PC-3 (cell line): ENCODE measurements around the gene P2RY14. TPM values are rescaled to one million over a fixed set of nuclear protein-coding genes. Genes with fewer than 3 reads are reported as not detected.

Experiments
- ATAC-seq: fragments of 200-7000 bp; cut with Tn5 transposase; 2 replicates; pipeline ENCODE4 v1.9.1; 2020; ENCODE audit warnings: mild to moderate bottlenecking, moderate library complexity
- BruUV-seq: library from RNA; stranded (reverse); fragments of 400-500 nt; replicated peaks from 2 replicates; lab custom pipeline; 2021; lab: Mats Ljungman, UMichigan
- CTCF ChIA-PET: fragments of 300-600 bp; sonication (Branson Sonifier 250); formaldehyde crosslinking; loops from one replicate; lab custom pipeline; 2022; ENCODE audit warnings: antibody characterized with exemption; lab: Charles Lee
- POLR2A ChIA-PET: fragments of 300-600 bp; sonication (Branson Sonifier 250); formaldehyde crosslinking; loops from one replicate; lab custom pipeline; 2022; ENCODE audit warnings: antibody characterized with exemption; ENCODE audit not compliant: unreplicated experiment; lab: Charles Lee
- DNase-seq: peaks from one replicate; pipeline ENCODE4 v3.0.0-alpha.2; 2015
- H2AFZ ChIP-seq: fragments of 300-600 bp; sonication (generic); 2 replicates; pipeline ENCODE4 v1.6.0; 2016; ENCODE audit warnings: antibody characterized with exemption, low read length
- H3F3A ChIP-seq: fragments of 300-600 bp; sonication (generic); one replicate; pipeline ENCODE4 v1.6.0; 2017; ENCODE audit warnings: antibody characterized with exemption, low read length, control low read depth, mild to moderate bottlenecking; ENCODE audit not compliant: unreplicated experiment
- H3K27ac ChIP-seq: fragments of 300-600 bp; sonication (generic); 2 replicates; pipeline ENCODE4 v1.5.1; 2016; ENCODE audit warnings: mild to moderate bottlenecking, low read length
- H3K27me3 ChIP-seq: fragments of 300-600 bp; sonication (generic); 2 replicates; pipeline ENCODE4 v1.6.1; 2016; ENCODE audit warnings: low read length, mixed read lengths
- H3K36me3 ChIP-seq: fragments of 300-600 bp; sonication (generic); 2 replicates; pipeline ENCODE4 v1.6.1; 2016; ENCODE audit warnings: low read depth, mixed run types, low read length, mixed read lengths
- H3K4me1 ChIP-seq: fragments of 300-600 bp; sonication (generic); 2 replicates; pipeline ENCODE4 v1.5.1; 2016; ENCODE audit warnings: low read length; ENCODE audit not compliant: insufficient read depth
- H3K4me2 ChIP-seq: fragments of 300-600 bp; sonication (generic); 2 replicates; pipeline ENCODE4 v1.6.0; 2016; ENCODE audit warnings: low read length
- H3K4me3 ChIP-seq: fragments of 300-600 bp; sonication (generic); 2 replicates; pipeline ENCODE4 v1.5.1; 2016; ENCODE audit warnings: mild to moderate bottlenecking, low read length, mixed read lengths
- H3K79me2 ChIP-seq: fragments of 300-600 bp; sonication (generic); 2 replicates; pipeline ENCODE4 v1.6.1; 2017; ENCODE audit warnings: low read length, mixed read lengths
- H3K9ac ChIP-seq: fragments of 300-600 bp; sonication (generic); 2 replicates; pipeline ENCODE4 v1.6.0; 2016; ENCODE audit warnings: mild to moderate bottlenecking, low read length
- H3K9me2 ChIP-seq: fragments of 300-600 bp; sonication (generic); replicated peaks from 2 replicates; pipeline ENCODE4 v1.6.1; 2016; ENCODE audit warnings: mixed run types, low read length, mixed read lengths
- H3K9me3 ChIP-seq: fragments of 300-600 bp; sonication (generic); 2 replicates; pipeline ENCODE4 v1.6.1; 2016; ENCODE audit warnings: low read length, mixed read lengths
- H4K20me1 ChIP-seq: fragments of 300-600 bp; sonication (generic); 2 replicates; pipeline ENCODE4 v1.6.1; 2016; ENCODE audit warnings: low read length, mixed read lengths
- EZH2 ChIP-seq: fragments of 300-600 bp; sonication (generic); IDR thresholded peaks from one replicate; pipeline ENCODE4 v1.6.1; 2017; ENCODE audit warnings: antibody characterized with exemption, mild to moderate bottlenecking, low read length; ENCODE audit not compliant: unreplicated experiment
- EZH2phosphoT487 ChIP-seq: fragments of 300-600 bp; sonication (generic); IDR thresholded peaks from 2 replicates; pipeline ENCODE4 v1.6.1; 2018; ENCODE audit warnings: mild to moderate bottlenecking, antibody characterized with exemption, low read length, borderline replicate concordance
- intact Hi-C: fragments of 100-400 bp; cut with micrococcal nuclease; formaldehyde crosslinking; loops from 2 replicates; pipeline ENCODE4 v1.9.0; 2023
- total RNA-seq: library from RNA; depleted of rRNA; stranded (reverse); fragments of >200 nt; gene quantifications from 2 replicates; pipeline ENCODE4 v1.2.3, GENCODE V29; 2014
- TF ChIP-seq, protein P1 (sequence below): fragments of 300-600 bp; sonication (generic); conservative IDR thresholded peaks from 2 replicates; pipeline ENCODE4 v1.5.1; 2017; ENCODE audit warnings: antibody characterized with exemption, low read depth, mild to moderate bottlenecking, low read length

Gene P2RY14
- total RNA-seq, 1 experiment from 2014 or later: not detected

GRCh38 chr3:151269631-151270030 lies 8.7 kb downstream of the P2RY14 start:
- H3K79me2 ChIP-seq: no peaks in the 10 kb centered on the region
- no TSS peak for BruUV-seq
- H2AFZ ChIP-seq: no peak overlapping the region
- H3K9me2 ChIP-seq: no peaks in the 10 kb centered on the region
- H3K36me3 ChIP-seq: no peaks in the 10 kb centered on the region
- H3K27ac ChIP-seq: no peak overlapping the region
- H3F3A ChIP-seq: no peaks in the 10 kb centered on the region
- CTCF ChIA-PET: no interaction called here
- POLR2A ChIA-PET: no interaction called here
- no peaks in the 10 kb centered on the region for H3K27me3 ChIP-seq
- H3K4me1 ChIP-seq: no peaks in the 10 kb centered on the region
- H3K9me3 ChIP-seq: no peaks in the 10 kb centered on the region
- DNase-seq (no peak), ATAC-seq (no peak)
- intact Hi-C loops: no loop called here
- H3K9ac ChIP-seq: no peak overlapping the region
- TF ChIP-seq EZH2 (no peak), EZH2phosphoT487 (no peak)
- TF ChIP-seq, protein P1, sequence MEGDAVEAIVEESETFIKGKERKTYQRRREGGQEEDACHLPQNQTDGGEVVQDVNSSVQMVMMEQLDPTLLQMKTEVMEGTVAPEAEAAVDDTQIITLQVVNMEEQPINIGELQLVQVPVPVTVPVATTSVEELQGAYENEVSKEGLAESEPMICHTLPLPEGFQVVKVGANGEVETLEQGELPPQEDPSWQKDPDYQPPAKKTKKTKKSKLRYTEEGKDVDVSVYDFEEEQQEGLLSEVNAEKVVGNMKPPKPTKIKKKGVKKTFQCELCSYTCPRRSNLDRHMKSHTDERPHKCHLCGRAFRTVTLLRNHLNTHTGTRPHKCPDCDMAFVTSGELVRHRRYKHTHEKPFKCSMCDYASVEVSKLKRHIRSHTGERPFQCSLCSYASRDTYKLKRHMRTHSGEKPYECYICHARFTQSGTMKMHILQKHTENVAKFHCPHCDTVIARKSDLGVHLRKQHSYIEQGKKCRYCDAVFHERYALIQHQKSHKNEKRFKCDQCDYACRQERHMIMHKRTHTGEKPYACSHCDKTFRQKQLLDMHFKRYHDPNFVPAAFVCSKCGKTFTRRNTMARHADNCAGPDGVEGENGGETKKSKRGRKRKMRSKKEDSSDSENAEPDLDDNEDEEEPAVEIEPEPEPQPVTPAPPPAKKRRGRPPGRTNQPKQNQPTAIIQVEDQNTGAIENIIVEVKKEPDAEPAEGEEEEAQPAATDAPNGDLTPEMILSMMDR: no peak
- H3K4me3 ChIP-seq: no peak overlapping the region
- no peaks in the 10 kb centered on the region for H4K20me1 ChIP-seq
- H3K4me2 ChIP-seq: no peak overlapping the region

DNA sequence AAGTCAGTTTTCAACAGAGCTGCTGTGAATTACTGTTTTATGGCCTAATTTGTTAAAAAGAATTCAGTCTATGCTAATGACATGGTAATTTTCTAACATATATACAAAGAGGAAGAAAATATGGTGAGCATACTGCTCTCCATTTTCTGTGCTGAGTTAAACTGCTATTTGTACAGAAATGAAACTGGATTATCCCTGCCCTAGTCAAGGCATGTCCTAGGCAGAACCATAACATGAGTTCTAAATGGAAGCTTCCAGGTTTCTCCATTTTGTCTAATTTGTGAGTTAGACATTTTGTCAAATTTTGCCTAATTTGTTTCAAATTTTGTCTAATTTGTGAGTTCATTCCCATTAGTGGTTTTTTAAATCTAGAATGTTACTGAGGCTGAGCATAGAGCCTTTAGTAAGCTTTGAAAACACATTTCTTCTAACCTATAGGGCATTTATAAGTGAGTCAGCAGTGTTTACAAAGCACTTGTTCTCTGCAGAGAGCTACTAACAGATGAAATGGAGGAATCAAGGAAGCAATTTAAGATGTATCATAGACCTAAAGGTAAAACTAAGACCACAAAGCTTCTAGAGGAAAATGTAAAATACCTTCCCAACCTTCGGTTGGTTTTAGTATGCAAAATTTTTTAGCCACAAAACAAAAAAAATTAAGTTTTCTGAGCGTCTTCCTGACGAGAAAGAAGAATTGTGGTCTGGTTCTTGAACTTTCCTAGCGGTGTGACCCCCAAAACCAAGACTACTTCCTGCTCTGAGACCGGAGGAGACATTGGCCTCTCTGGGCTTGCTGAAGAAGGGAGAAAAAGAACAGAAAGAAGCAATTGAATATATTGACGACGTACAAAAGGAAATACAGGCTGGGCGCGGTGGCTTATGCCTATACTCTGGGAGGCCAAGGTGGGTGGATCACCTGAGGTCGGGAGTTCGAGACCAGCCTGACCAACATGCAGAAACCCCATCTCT lies 9.8 kb downstream of the P2RY14 start:
- Histone ChIP-seq H3K9me2 (no peaks in the 10 kb centered on the region), H3K9ac (no peak overlapping the region), H3K27ac (no peak overlapping the region), H3K9me3 (no peaks in the 10 kb centered on the region), H3K27me3 (no peaks in the 10 kb centered on the region), H3K4me3 (no peak overlapping the region), H3K79me2 (no peaks in the 10 kb centered on the region), H3K4me1 (no peaks in the 10 kb centered on the region), H4K20me1 (no peaks in the 10 kb centered on the region), H2AFZ (no peak overlapping the region), H3F3A (no peaks in the 10 kb centered on the region), H3K36me3 (no peaks in the 10 kb centered on the region), H3K4me2 (no peak overlapping the region)
- ChIA-PET POLR2A (no interaction called here), CTCF (no interaction called here)
- no peak for DNase-seq
- no TSS peak for BruUV-seq
- peak; percentile 69; the same call in 1 of the 2 replicates for ATAC-seq
- no peak for TF ChIP-seq EZH2
- TF ChIP-seq EZH2phosphoT487: no peak
- TF ChIP-seq, protein P1: no peak
- intact Hi-C loops: no loop called here

DNA sequence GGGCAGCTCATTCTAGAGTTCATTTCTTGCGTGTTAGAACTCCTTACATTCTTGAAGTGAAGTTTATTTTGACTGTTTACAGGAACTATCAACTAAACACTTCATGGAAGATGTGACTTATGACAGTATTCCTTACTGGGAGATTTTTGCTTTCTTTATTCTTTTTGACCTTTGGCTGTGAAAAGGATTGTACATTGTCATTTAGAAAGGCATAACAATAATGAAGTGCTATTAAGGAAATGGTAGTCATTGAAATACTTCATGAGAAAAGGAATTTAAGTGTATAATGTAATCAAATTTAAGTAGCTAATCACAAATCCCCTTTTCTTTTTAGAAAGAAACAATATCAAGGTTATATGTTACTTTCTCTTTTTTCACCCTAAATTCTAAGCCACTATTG lies 11.3 kb downstream of the P2RY14 start:
- no peak for DNase-seq
- Histone ChIP-seq H3K9ac (no peak overlapping the region), H3K4me3 (no peak overlapping the region), H4K20me1 (no peaks in the 10 kb centered on the region), H3K9me3 (no peaks in the 10 kb centered on the region), H3K27me3 (no peaks in the 10 kb centered on the region), H3F3A (no peaks in the 10 kb centered on the region), H3K36me3 (no peaks in the 10 kb centered on the region), H3K4me2 (no peak overlapping the region), H3K79me2 (no peaks in the 10 kb centered on the region), H3K27ac (no peak overlapping the region), H3K4me1 (no peaks in the 10 kb centered on the region), H2AFZ (no peak overlapping the region), H3K9me2 (no peaks in the 10 kb centered on the region)
- CTCF ChIA-PET: interaction anchor here (0.6 kb wide), 1 partner anchor 10 kb away, joined by 4 read pairs; no protein-coding TSS in a partner anchor
- TF ChIP-seq, protein P1: no peak
- no peak for TF ChIP-seq EZH2
- TF ChIP-seq EZH2phosphoT487: no peak
- no TSS peak for BruUV-seq
- POLR2A ChIA-PET: no interaction called here
- intact Hi-C loops: no loop called here
- no peak for ATAC-seq
